NOMO-1 treated with DMSO at 0.1 percent for 48 hours (cell line): ENCODE measurements around the gene MEF2C.

Experiments used
- DNase-seq: peaks from one replicate; lab custom pipeline; 2025; ENCODE audit not compliant: unreplicated experiment; lab: John Stamatoyannopoulos, UW

The MEF2C gene

GRCh38 chr5:88690409-88691229 is 192.4 kb downstream of the MEF2C start:
- peak; percentile 49 for DNase-seq

GRCh38 chr5:88689668-88690408 is 193.1 kb downstream of the MEF2C start:
- no peak for DNase-seq

GRCh38 chr5:88688984-88689667 is 193.9 kb downstream of the MEF2C start:
- no peak for DNase-seq

- no peak for DNase-seq
Measured at GRCh38 chr5:88688156-88688983, 194.6 kb downstream of the MEF2C start.

DNA sequence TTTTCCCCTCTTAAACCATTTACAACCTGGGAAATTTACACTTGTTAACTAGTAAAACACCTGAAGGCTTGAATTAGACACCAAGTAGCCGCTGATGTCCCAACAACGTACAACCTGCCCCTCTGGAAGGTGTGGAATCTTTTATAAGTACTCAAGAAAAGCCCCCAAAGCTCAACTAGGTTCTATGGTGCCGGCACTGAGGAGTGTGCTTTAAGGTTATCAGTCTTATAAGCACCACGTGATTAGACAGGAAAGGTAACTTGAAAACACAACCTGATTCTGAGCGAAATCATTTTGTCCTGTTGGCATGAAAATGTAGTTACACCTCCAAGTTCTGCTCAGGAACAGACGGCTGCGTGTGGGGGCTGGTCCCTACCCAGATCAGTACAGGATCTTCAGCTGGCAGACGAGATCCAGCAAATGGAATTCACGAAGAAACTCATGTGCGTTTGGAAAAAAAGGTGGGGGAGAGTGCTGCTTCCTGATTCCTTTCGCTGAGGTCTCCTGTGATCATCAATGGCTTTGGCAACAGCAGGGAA is 195.5 kb downstream of the MEF2C start:
- no peak for DNase-seq

DNA sequence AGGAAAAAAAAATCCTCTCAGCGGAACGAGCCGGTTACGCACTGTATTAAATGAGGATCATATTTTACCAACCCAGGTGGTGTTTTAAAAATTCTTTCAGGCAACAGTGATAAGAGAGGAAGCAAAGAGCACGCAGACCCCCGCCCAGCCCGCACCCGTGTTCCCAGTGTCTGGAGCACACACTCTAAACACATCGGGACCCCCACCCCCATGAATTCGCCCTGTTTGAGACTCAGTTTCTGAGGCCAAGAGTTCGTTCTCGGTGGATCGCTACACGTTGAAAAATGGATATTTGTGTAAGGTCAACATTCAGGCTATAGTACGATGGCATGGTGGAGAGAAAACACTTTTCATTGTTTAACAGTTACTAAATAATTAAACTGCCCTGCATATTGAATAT is 196.3 kb downstream of the MEF2C start:
- DNase-seq: no peak

DNA sequence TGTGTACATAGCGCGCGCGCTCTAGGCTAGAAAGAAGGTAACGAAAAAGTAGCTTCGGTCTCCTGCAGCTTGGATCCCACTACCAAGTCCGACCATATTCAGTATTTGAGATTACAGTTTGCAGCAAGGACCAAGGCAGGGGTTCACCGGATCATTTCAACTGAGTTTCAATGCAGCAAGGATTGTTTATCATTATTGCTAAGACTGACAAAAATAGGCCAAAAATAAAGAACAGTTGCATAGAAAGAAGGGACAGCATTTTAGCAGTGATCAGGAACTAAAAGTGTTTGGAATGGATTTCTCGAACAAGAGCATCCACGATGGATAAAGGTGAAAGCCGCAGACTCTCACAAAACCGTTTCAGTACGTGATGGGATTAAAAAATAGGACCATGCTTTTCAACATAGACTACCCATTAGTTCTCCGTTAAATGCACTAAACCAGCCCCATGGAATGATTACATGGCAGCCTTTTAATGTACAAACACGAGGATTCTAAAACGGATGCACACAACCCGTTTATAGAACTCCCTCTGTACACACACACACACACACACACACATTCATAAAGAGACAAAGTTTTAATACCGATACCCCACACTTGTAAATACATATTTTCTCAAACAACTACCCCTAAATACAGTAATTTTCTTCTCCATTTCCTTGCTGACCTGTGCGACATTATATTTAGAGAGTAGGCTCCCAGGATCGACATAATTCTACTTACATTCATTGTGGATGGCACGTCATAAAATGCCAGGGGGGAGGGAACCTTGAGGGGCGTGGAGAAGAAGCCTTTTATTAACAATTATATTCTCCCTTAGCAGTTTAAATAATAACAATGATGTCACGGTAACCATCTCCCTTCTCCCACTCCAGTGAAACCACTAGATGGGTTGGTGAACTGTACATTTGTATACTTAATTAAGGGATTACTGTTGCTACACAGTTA is 197.1 kb downstream of the MEF2C start:
- DNase-seq: no peak

GRCh38 chr5:88683506-88684135 is 199.4 kb downstream of the MEF2C start:
- DNase-seq: no peak

DNA sequence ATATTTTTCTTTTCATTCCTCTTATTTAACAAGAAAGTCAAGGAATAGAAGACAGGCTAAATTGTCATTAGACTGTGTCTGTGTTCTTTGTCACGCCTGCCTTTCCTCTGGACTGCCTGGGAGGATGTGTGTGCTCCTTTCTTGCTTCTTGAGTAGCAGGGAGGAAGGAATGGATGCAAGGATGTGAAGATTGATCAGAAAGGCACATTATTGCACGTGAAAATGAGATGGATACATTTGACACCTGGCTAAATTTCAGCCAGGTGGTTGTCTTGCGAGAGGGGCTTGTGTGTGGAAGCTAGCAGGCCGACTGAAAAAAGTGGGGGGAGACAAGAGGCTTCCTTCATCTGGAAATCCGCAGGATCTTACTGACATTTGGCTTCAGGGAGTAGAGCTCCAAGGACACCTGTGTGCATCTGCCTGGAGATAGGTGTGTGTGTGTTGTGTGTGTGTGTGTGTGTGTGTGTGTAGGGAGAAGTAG is 200.1 kb downstream of the MEF2C start:
- no peak for DNase-seq

DNA sequence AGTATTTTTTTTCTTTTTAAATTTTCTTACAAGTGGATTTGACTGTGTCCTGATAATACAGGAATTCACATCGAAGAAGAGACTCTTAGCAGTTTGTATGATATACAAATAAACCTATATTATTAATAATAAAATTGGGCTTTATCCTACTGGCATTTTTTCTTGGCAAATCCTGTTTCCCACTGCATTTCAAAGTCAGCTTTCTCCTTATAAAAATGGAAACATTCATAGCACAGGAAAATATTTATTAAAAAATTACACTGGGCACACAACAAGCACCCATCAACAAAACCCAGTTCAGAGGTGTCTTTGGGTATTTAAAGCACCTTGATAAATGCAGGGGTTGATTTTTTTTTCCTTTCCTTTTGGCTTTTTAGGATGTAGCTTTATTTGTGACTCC is 200.9 kb downstream of the MEF2C start:
- DNase-seq: no peak

DNA sequence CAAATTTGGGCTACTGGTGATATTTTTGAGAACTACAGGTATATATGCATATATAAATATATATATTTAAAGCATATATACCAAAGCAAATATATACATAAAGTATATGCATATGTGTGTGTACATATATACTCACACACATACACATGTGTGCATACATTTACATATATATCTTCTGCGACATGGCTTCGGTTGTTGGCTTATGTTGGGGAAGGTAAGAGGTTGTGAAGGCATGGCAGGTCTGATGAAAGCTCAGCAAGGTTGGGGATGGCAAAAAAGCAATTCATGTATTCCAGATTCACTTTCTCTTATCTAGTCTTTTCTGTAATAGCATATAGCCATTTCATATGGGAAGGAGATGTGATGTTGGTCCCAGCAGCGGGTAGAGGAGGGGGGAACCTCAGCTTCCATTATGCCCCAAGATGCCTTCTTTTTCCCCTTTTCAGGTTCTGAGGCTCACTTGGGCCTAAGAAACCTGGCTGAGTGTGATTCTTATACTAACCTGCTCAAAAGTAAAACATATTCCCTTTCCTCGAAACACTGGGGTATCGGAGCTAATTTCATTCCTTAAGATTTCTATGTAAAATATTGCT is 201.7 kb downstream of the MEF2C start:
- DNase-seq: no peak

DNA sequence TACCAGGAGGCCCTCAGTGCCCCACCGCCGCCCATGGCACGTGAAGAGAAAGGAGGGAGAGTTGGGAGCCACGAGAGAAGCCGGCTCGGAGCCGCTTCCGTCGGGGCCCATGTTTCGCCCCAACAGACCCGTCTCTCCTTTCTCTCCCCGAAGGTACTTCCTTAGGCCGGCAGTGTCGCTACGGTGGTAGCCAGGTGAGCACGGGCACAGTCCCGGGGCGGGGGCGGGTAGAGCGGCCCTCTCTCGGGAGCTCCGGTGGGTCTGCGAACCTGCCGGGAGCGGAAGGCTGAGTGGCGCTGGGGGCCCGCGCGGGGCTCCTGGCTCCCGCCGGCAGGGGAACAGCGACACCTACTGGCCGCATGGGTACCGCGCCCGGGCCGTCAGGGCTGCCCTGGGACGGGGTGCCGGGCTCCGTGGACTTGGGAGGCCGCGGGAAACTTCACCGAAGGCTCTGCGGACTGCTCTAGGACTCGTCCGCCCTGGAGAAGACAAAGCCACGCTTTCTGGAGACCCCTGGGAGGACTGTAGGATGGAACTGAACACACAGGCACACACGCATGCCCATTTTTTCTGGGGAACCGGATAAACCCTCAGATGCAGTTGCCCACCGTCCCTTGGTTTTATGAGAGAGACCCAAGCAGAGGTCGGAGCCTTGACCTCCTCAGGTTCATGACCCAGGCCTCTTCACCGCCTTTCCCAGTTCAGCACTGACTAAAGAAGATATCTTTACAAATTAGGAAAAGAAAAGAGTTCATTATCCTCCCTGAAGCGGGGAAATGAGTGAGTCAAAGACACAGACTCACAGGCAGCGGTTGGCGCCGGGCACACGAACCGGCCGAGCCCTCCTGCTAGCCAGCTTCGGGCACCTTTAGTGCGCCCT is 202.5 kb downstream of the MEF2C start:
- peak; percentile 38 for DNase-seq

DNA sequence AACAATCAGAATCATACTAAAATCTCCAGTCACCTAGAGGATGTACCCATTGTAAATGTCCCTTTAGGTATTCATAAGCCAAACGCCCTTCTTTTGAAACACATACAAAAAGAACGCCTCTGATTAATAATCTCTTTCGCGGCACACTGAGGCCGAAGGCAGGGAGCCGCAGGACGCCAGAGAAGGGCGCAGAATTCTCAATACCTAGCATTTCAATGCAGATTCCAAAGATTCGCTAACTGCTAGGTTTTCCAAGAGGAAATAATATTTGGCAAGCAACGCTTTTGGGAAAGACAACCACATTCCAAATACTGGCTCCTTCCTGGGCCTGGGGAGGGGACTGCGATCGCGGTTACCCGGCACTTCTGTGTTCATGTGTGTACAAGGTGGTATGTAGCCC is 203.3 kb downstream of the MEF2C start:
- DNase-seq: no peak

- DNase-seq: no peak
Measured at GRCh38 chr5:88678770-88679381, 204.1 kb downstream of the MEF2C start.

DNA sequence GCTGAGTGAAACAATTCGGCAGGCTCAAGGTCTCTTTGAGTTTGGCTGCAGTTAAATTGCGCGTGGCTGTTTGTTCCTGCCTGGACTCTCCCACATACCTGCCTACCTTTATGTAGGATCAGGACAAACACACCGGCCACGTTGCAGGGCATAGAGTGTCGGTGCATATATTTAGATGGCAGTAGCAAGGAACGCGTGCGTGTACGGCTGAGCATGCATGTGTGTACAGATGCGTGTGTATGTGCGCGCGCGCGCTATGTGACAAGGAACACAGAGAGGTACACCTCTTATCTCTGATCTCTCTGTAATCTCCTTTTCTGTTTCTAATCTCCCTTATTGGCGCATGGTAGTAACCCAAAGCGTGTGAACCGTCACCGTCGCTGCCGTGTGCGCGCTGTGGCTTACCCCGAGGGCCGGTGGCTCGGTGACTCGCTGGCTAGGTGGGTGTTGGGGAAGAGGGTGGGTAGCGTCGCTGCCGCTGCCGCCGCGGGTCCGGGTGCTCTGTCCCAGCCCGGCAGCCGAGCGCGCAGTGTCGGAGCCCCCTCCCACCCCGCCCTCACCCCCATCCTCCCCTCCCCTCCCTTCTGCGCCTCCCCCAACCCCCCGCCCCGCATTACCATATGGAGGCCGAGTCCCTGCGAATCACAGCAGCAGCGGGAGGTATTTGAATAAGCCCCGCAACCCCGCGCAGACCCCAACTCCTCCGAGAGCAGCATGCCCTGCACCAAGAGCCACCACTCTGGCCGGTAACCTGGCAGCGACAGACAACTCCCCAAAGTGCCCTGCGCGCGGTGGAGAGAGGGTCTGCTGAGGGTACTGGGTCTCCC is 204.8 kb downstream of the MEF2C start:
- DNase-seq: no peak

DNA sequence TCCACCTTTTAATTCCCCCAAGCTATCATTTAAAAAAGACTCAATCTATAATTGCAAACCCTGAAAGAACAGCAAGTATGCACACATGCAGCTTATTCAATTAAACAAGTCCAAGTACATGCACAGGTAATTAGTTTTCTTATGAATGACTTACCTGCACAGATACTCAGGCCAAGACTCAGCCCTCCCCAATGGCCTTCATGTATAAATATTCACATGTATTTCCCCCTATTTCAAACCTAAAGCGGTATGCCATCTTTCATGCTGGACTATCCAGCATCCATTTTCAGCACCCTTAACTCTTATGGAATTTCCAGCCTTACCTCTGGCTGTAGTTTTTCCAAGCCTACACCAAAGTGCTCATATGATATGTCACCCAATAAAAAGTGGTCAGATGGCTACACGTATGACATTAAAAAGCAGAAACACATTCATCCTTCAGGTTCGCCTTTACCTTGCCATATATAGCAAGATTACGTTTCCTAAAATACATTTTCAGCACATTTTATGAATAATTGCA is 205.5 kb downstream of the MEF2C start:
- no peak for DNase-seq
